ENCODE data around the gene DNAJC1.
"Not testable (repeated sequence)": the region's sequence is repeated elsewhere in the genome, so short reads cannot be mapped to it uniquely, and the experiment has no call there.

Gene DNAJC1

GRCh38 chr10:21894648-21895342 is 108.7 kb downstream of the DNAJC1 start:
- DNase-seq: no peak

- DNase-seq: no peak
Measured at GRCh38 chr10:21891439-21891838, 112.1 kb downstream of the DNAJC1 start.

GRCh38 chr10:21889477-21890275 is 113.9 kb downstream of the DNAJC1 start:
- DNase-seq: no peak

- DNase-seq: no peak
Measured at GRCh38 chr10:21888959-21889358, 114.6 kb downstream of the DNAJC1 start.

- no peak for DNase-seq
Measured at GRCh38 chr10:21885940-21886339, 117.6 kb downstream of the DNAJC1 start.

DNA sequence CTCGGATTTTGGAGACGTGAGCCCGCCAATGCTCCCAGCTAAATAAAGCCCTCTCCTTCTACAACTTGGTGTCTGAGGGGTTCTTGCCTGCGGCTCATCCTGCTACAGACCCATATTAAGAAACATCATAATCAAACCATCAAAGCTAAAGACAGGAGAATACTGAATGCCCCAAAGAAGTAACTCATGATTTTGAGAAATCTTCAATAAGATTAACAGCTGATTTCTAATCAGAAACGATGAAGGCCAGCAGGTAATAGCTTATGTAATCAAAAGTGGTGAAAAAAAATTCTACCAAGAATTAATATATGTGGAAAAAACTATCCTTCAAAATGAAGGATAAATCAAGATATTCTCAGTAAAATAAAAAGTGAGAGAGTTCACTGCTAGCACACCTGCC is 130.3 kb downstream of the DNAJC1 start:
- no peak for DNase-seq

DNA sequence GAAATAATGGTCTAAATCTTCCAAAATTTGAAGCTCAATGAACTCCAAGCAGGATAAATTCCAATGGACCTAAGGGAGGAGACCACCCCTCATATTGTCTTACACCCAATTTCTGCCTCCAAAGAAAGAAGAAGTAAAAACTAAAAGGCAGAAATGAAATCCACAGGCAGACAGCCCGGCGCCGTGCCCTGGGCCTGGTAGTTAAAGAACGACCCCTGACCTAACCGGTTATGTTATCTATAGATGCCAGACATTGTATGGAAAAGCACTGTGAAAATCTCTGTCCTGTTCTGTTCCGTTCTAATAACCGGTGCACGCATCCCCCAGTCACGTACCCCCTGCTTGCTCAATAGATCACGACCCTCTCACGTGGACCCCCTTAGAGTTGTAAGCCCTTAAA is 130.8 kb downstream of the DNAJC1 start:
- DNase-seq: not testable (repeated sequence)

DNA sequence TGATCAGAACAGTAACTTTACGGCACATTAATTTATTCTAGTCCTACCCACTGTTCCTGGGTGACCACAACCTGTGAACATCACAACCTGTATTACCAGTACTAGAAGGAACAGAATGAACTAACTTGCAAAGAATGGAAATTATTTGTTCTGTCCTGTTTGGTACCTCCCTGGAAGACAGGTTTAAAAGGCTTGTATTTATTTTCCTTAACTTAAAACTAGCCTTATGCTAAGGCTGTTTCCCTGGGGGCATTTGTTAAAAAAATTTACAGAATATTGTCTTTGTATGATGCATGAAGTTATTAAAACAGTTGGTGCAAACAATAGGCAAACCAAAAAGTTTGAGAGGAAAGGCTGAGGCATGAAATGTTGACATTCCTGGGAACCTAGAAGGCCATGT is 132.7 kb downstream of the DNAJC1 start:
- no peak for DNase-seq

GRCh38 chr10:21869087-21869486 is 134.4 kb downstream of the DNAJC1 start:
- not testable (repeated sequence) for DNase-seq

- no peak for DNase-seq
Measured at GRCh38 chr10:21860718-21861117, 142.8 kb downstream of the DNAJC1 start.

- DNase-seq: no peak
Measured at GRCh38 chr10:21858455-21858854, 145.1 kb downstream of the DNAJC1 start.

GRCh38 chr10:21849607-21850006 is 153.9 kb downstream of the DNAJC1 start:
- no peak for DNase-seq

DNA sequence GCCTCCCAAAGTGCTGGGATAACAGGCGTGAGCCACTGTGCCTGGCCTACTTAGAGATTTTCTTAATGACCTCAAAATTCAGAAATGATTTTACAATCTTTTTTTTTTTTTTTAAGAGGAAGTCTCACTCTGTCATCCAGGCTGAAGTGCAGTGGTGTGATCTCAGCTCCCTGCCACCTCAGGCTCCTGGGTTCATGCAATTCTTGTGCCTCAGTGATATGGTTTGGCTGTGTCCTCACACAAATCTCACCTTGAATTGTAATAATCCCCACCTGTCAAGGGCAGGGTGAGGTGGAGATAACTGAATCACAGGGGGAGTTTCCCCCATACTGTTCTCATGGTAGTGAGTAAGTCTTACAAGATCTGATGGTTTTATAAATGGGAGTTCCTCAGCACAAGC is 159.9 kb downstream of the DNAJC1 start:
- DNase-seq: no peak

GRCh38 chr10:21841273-21841672 is 162.3 kb downstream of the DNAJC1 start:
- DNase-seq: not testable (repeated sequence)

DNA sequence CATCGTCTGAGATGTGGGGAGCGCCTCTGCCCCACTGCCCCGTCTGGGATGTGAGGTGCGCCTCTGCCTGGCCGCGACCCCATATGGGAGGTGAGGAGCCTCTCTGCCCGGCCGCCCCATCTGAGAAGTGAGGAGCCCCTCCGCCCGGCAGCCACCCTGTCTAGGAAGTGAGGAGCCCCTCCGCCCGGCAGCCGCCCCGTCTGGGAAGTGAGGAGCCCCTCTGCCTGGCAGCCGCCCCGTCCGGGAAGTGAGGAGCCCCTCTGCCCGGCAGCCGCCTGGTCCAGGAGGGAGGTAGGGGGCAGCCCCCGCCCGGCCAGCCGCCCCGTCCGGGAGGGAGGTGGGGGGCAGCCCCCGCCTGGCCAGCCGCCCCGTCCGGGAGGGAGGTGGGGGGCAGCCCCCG is 166.0 kb downstream of the DNAJC1 start:
- DNase-seq: not testable (repeated sequence)

GRCh38 chr10:21834574-21834973 is 169.0 kb downstream of the DNAJC1 start:
- DNase-seq: not testable (repeated sequence)

DNA sequence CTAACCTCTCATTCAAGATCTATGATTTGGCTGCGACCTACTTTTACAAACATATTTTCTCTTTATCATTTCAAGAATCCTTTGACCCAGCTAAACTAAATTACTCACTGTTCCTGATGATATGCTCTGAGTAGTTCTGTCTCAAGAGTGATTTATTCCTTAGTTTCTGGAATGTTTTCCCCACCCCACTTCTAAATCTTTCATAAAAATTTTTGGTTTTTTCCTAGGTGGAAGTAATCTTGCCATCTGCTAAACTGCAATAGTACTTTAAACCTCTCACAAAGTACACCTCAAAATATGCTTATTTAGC is 170.8 kb downstream of the DNAJC1 start:
- DNase-seq: no peak

GRCh38 chr10:21831986-21832820 is 171.3 kb downstream of the DNAJC1 start:
- DNase-seq: no peak

DNA sequence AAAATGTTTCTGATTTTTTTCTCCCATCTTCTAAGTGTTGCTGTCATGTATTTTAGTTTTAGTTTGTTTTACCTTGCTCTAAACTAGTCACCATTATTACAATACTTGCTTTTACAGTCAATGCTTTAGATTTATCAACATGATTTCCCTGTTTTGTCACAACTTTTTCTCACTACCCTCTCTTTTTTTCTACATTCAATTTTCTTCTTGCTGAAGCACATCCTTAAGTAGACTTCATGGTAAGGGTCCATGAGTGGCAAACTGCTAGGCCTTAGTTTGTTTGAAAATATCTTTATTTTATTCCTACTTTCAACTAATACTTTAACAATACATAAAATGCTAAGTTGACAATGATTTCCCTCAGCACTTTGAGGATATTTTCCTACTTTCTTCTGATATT is 173.5 kb downstream of the DNAJC1 start:
- DNase-seq: no peak

- no peak for DNase-seq
Measured at GRCh38 chr10:21827308-21827707, 176.2 kb downstream of the DNAJC1 start.

GRCh38 chr10:21826725-21827124 is 176.8 kb downstream of the DNAJC1 start:
- no peak for DNase-seq

DNA sequence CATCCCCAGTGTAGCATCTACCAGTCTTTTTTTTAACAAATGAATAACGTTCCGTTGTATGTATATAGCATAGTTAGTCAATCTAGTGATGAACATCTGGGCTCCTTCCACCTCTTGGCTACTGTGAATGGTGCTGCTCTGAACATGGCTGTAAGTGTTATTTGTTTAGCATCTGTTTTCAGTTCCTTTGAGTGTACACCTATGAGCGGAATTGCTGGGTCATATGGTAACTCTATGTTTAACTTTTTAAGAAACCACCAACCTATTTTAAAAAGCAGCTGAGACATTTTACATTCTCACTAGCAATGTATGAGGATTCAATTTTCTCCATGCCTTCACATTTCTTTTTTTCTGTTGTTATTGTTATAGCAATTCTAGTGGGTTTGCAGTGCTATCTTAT is 178.2 kb downstream of the DNAJC1 start:
- no peak for DNase-seq

DNA sequence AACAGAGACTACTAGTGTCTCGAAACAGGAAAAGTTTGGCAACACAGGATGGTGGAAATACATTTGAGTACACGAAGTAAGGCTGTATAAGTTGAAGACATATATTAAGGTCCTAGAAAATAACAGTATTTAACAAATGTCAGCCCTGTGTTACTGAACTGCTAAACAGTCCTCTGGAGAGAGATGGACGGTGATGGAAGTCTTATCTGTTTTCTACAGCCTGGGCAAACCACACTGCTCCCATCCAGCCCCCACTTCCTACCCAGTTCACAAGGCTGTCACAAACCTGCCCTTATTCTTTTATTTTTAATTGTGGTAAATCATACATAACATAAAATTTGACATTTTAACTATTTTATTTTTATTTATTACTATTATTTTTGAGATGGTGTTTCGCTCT is 179.1 kb downstream of the DNAJC1 start:
- DNase-seq: no peak

DNA sequence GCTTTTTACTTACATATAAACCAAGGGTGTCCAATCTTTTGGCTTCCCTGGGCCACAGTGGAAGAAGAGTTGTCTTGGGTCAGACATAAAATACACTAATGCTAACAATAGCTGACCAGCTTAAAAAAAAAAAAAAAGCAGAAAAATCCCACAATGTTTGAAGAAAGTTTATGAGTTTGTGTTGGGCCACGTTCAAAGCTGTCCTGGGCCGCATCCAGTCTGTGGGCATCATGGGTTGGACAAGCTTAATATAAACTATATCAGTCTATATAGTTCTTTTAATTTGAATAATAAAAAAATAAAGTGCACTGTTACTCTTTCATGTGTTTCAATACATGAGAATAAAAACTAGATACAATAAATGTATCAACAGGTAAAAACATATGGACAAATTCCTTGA is 179.9 kb downstream of the DNAJC1 start:
- no peak for DNase-seq

All from NCI-H1092 treated with DMSO at 0.1 percent for 48 hours (cell line).